A549 (cell line): ENCODE data around the gene COQ9.

Source experiments
- BCL3 ChIP-seq: fragments of >200 bp; sonication (Bioruptor Twin); formaldehyde crosslinking; IDR thresholded peaks from 3 replicates; pipeline ENCODE4 v1.6.1; 2016
- CEBPB ChIP-seq, 2 experiments: fragments of >200 bp in 1 of 2; sonication (Bioruptor Twin) in 1 of 2; formaldehyde crosslinking in 1 of 2; IDR thresholded peaks; 2 replicates each; pipeline ENCODE4 v1.6.1; 2012 to 2016
- CTCF ChIP-seq: fragments of >200 bp; sonication (Bioruptor Twin); formaldehyde crosslinking; IDR thresholded peaks from 3 replicates; pipeline ENCODE4 v1.5.1; 2016
- EP300 ChIP-seq, 2 experiments: fragments of >200 bp; sonication (Bioruptor Twin); formaldehyde crosslinking; IDR thresholded peaks; 2 replicates in 1 of 2; 3 replicates in 1 of 2; pipeline ENCODE4 v1.6.1; 2016 to 2017
- ESRRA ChIP-seq: fragments of 150-350 bp; IDR thresholded peaks from 2 replicates; pipeline ENCODE4 v1.6.1; 2014; ENCODE audit warnings: mild to moderate bottlenecking, low read length, borderline replicate concordance
- GATA3 ChIP-seq: IDR thresholded peaks from 2 replicates; pipeline ENCODE4 v1.6.1; 2012; ENCODE audit warnings: borderline replicate concordance
- MAFK ChIP-seq: fragments of 450-650 bp; IDR thresholded peaks from 2 replicates; pipeline ENCODE4 v1.6.1; 2014; ENCODE audit not compliant: partially characterized antibody
- PBX3 ChIP-seq: IDR thresholded peaks from 2 replicates; pipeline ENCODE4 v1.6.1; 2012
- POLR2A ChIP-seq: IDR thresholded peaks from 2 replicates; pipeline ENCODE4 v1.6.1; 2012; ENCODE audit warnings: mild to moderate bottlenecking, low read length
- RAD21 ChIP-seq, 2 experiments: fragments of >200 bp in 1 of 2; sonication (Bioruptor Twin) in 1 of 2; formaldehyde crosslinking in 1 of 2; IDR thresholded peaks in 1 of 2; conservative IDR thresholded peaks in 1 of 2; 2 replicates in 1 of 2; 3 replicates in 1 of 2; pipeline ENCODE4 v1.6.1; 2012 to 2018; ENCODE audit warnings: inconsistent platforms in 1 of 2
- RFX5 ChIP-seq: fragments of 450-650 bp; IDR thresholded peaks from 2 replicates; pipeline ENCODE4 v1.7.1; 2014; ENCODE audit warnings: antibody characterized with exemption, mild to moderate bottlenecking, moderate library complexity
- RNF2 ChIP-seq: fragments of 200-600 bp; sonication (generic); IDR thresholded peaks from 2 replicates; pipeline ENCODE4 v1.6.1; 2016; ENCODE audit warnings: low read depth, mild to moderate bottlenecking, antibody characterized with exemption, moderate library complexity, borderline replicate concordance
- USF2 ChIP-seq: fragments of 450-650 bp; IDR thresholded peaks from 2 replicates; pipeline ENCODE4 v1.6.1; 2014; ENCODE audit warnings: antibody characterized with exemption

GRCh38 chr16:57504001-57504400, 56.7 kb downstream of the COQ9 start:
- TF ChIP-seq USF2 (no peak), RFX5 (no peak), CTCF (no peak), RNF2 (no peak), BCL3 (no peak), EP300 (IDR thresholded peaks at IDR 0.05) (no peak), POLR2A (no peak), ESRRA (no peak), PBX3 (no peak), GATA3 (no peak), MAFK (no peak), RAD21 (conservative IDR thresholded peaks at IDR 0.05 in 1 of 2, IDR thresholded peaks at IDR 0.05 in 1 of 2) (no peak), CEBPB (IDR thresholded peaks at IDR 0.05) (no peak)
